ENCODE results near the gene IL1RAPL2. TPM values are rescaled to one million over a fixed set of nuclear protein-coding genes. Genes with fewer than 3 reads are reported as not detected.

IL1RAPL2 gene
- total and polyA plus RNA-seq, 2 of the 4 experiments (the other 2 are of a cell fraction): 0.03 TPM; not detected in 1

GRCh38 chrX:105013719-105014118, 447.7 kb downstream of the IL1RAPL2 start:
- in situ Hi-C loops (cut with MboI; ENCODE audit: low sequenced_read_pairs): no loop called here
- ChIA-PET POLR2A (ENCODE audit: unreplicated experiment) (no interaction called here), CTCF (no interaction called here)
- Histone ChIP-seq H3K4me1 (ENCODE audit: control insufficient read depth, insufficient read depth, low read length) (no peaks in the 10 kb centered on the region), H3K23ac (ENCODE audit: low read depth, low read length) (no peak overlapping the region), H4K91ac (ENCODE audit: insufficient read depth, low read depth, low read length) (no peak overlapping the region), H3K9me3 (ENCODE audit: control insufficient read depth, insufficient read depth, low read length) (no peaks in the 10 kb centered on the region), H3K14ac (replicated peaks; ENCODE audit: low read depth, low read length) (no peak overlapping the region), H3K18ac (ENCODE audit: low read depth, low read length) (no peak overlapping the region), H4K8ac (ENCODE audit: low read depth in 2 of 2, low read length in 2 of 2) (no peak overlapping the region), H3K4me2 (ENCODE audit: low read depth, low read length) (no peak overlapping the region), H3K27ac (ENCODE audit: insufficient read depth, low read length) (no peak overlapping the region), H2BK15ac (ENCODE audit: low read depth, low read length) (no peak overlapping the region), H3K4me3 (ENCODE audit: insufficient read depth, low read depth, low read length) (no peak overlapping the region), H2BK20ac (ENCODE audit: low read depth, low read length) (no peak overlapping the region), H3K9me1 (ENCODE audit: insufficient read depth, low read length) (no peaks in the 10 kb centered on the region), H3K9ac (ENCODE audit: low read depth, low read length) (no peak overlapping the region), H3K56ac (ENCODE audit: extremely low read depth, insufficient read depth, low read length) (no peak overlapping the region), H3K27me3 (ENCODE audit: control insufficient read depth, insufficient read depth, low read length) (no peaks in the 10 kb centered on the region), H3K36me3 (ENCODE audit: control insufficient read depth, insufficient read depth, low read length) (no peaks in the 10 kb centered on the region), H4K5ac (ENCODE audit: low read depth, low read length) (no peak overlapping the region), H2BK120ac (ENCODE audit: low read depth, low read length) (no peak overlapping the region), H2AK9ac (replicated peaks; ENCODE audit: low read depth, low read length, poor library complexity) (no peak overlapping the region), H4K20me1 (ENCODE audit: insufficient read depth, low read length) (no peaks in the 10 kb centered on the region), H2BK5ac (ENCODE audit: low read depth, low read length, poor library complexity, severe bottlenecking) (no peak overlapping the region), H3K79me1 (ENCODE audit: low read depth in 1 of 2, low read length in 2 of 2) (no peaks in the 10 kb centered on the region), H2AFZ (replicated peaks; ENCODE audit: low read length, poor library complexity) (no peak overlapping the region), H2AK5ac (ENCODE audit: low read depth, low read length) (no peak overlapping the region), H3K4ac (ENCODE audit: low read depth, low read length) (no peak overlapping the region)
- no peak for TF ChIP-seq NFE2L2 (IDR thresholded peaks at IDR 0.05; ENCODE audit: low read depth, low read length)
- no peak for TF ChIP-seq CEBPB (IDR thresholded peaks at IDR 0.05; ENCODE audit: low read depth, low read length)
- TF ChIP-seq MAFK (IDR thresholded peaks at IDR 0.05; ENCODE audit: low read depth, low read length): no peak
- no peak for TF ChIP-seq MAZ (IDR thresholded peaks at IDR 0.05; ENCODE audit: borderline replicate concordance, low read depth, low read length)
- no peak for TF ChIP-seq ELK1 (IDR thresholded peaks at IDR 0.05; ENCODE audit: borderline replicate concordance, low read depth, low read length)
- TF ChIP-seq RCOR1 (IDR thresholded peaks at IDR 0.05; ENCODE audit: insufficient replicate concordance, low read length): no peak
- TF ChIP-seq CHD1 (IDR thresholded peaks at IDR 0.05; ENCODE audit: low read depth, low read length): no peak
- WGBS, 2 experiments (ENCODE audit: extremely low coverage in 2 of 2, insufficient read length in 1 of 2): no CpG with 5 or more reads among the region's 2 CpGs
- dilution Hi-C loops (cut with HindIII; ENCODE audit: low sequenced_read_pairs, unreplicated experiment): no loop called here
- intact Hi-C loops (cut with micrococcal nuclease): no loop called here
- DNase-seq (no peak), ATAC-seq (ENCODE audit: low read depth) (no peak)
- no TSS peak for BruUV-seq (replicated peaks)
